B cell (primary cell): ENCODE data around the gene SNTG2. TPM values are rescaled to one million over a fixed set of nuclear protein-coding genes. Genes with fewer than 3 reads are reported as not detected.

ENCODE experiments used
- ATAC-seq: fragments of 200-7000 bp; cut with Tn5 transposase; one replicate; pipeline ENCODE4 v1.10.0; 2021; ENCODE audit warnings: low read depth, mild to moderate bottlenecking, moderate number of reproducible peaks, moderate library complexity
- CTCF ChIA-PET: fragments of 350-600 bp; sonication (Branson Sonifier 250); formaldehyde crosslinking; loops from one replicate; lab custom pipeline; 2021; ENCODE audit warnings: antibody characterized with exemption, inconsistent platforms; lab: Charles Lee
- POLR2A ChIA-PET: fragments of 350-600 bp; sonication (Branson Sonifier 250); formaldehyde crosslinking; loops from one replicate; lab custom pipeline; 2021; ENCODE audit warnings: antibody characterized with exemption; lab: Charles Lee
- DNase-seq: peaks from one replicate; pipeline ENCODE4 v3.0.0; 2013
- H2AFZ ChIP-seq: 2 replicates; pipeline ENCODE4 v1.6.1; 2012; ENCODE audit warnings: mild to moderate bottlenecking, low read depth, low read length; ENCODE audit not compliant: insufficient read depth, poor library complexity, severe bottlenecking
- H3K27ac ChIP-seq, 2 donors: 1 replicate in 1 of 2; 2 replicates in 1 of 2; pipeline ENCODE4 v1.5.1; 2012 to 2013; ENCODE audit warnings: low read length in 2 of 2, mild to moderate bottlenecking in 2 of 2, moderate library complexity in 1 of 2
- H3K27me3 ChIP-seq, 4 experiments: fragments of 200-600 bp in 1 of 4; sonication (generic) in 1 of 4; replicated peaks in 1 of 4; 1 replicate in 2 of 4; 2 replicates in 2 of 4; pipeline versions ENCODE4 v1.6.1 to v1.7.0; 2013 to 2016; ENCODE audit warnings: low read length in 3 of 4, mild to moderate bottlenecking in 2 of 4, mixed read lengths in 1 of 4, moderate library complexity in 1 of 4; ENCODE audit not compliant: insufficient read depth in 4 of 4, control insufficient read depth in 3 of 4; ENCODE audit errors: control extremely low read depth in 1 of 4
- H3K36me3 ChIP-seq, 2 experiments: replicated peaks in 1 of 2; 1 replicate in 1 of 2; 2 replicates in 1 of 2; pipeline versions ENCODE4 v1.6.1 to v1.7.1; 2013; ENCODE audit warnings: low read length in 1 of 2; ENCODE audit not compliant: insufficient read depth in 2 of 2, control insufficient read depth in 1 of 2; ENCODE audit errors: control extremely low read depth in 1 of 2, extremely low read depth in 1 of 2
- H3K4me1 ChIP-seq, 2 donors: fragments of 200-600 bp in 1 of 2; sonication (generic) in 1 of 2; 1 replicate in 1 of 2; 2 replicates in 1 of 2; pipeline versions ENCODE4 v1.5.1 to v1.6.1; 2013 to 2017; ENCODE audit warnings: low read length in 2 of 2; ENCODE audit not compliant: control insufficient read depth in 2 of 2, insufficient read depth in 2 of 2
- H3K4me2 ChIP-seq: replicated peaks from 2 replicates; pipeline ENCODE3; 2012; ENCODE audit warnings: mild to moderate bottlenecking, low read depth, low read length; ENCODE audit not compliant: poor library complexity, severe bottlenecking
- H3K4me3 ChIP-seq, 5 experiments: fragments of 200-600 bp in 1 of 5; sonication (generic) in 1 of 5; 1 replicate in 3 of 5; 2 replicates in 2 of 5; pipeline versions ENCODE4 v1.5.1 to v1.7.0; 2011 to 2016; ENCODE audit warnings: low read length in 4 of 5, mild to moderate bottlenecking in 4 of 5, low read depth in 2 of 5, control low read depth in 1 of 5, moderate library complexity in 1 of 5; ENCODE audit not compliant: insufficient read depth in 1 of 5; ENCODE audit errors: control extremely low read depth in 1 of 5, extremely low read depth in 1 of 5
- H3K79me2 ChIP-seq: fragments of 200-600 bp; sonication (generic); one replicate; pipeline ENCODE4 v1.6.0; 2016; ENCODE audit warnings: low read length; ENCODE audit not compliant: control insufficient read depth, insufficient read depth
- H3K9ac ChIP-seq: fragments of 200-600 bp; sonication (generic); 2 replicates; pipeline ENCODE4 v1.6.1; 2017; ENCODE audit warnings: mild to moderate bottlenecking, low read length, moderate library complexity
- H3K9me3 ChIP-seq, 3 donors: one replicate each; pipeline versions ENCODE4 v1.6.1 to v1.7.1; 2013; ENCODE audit warnings: low read length in 2 of 3; ENCODE audit not compliant: control insufficient read depth in 2 of 3, insufficient read depth in 1 of 3; ENCODE audit errors: control extremely low read depth in 1 of 3
- H4K20me1 ChIP-seq: 2 replicates; pipeline ENCODE4 v1.6.0; 2012; ENCODE audit warnings: mild to moderate bottlenecking, low read length; ENCODE audit not compliant: insufficient read depth, control insufficient read depth, poor library complexity, severe bottlenecking
- H3K27ac Mint-ChIP-seq: one replicate; pipeline ENCODE4 v1.8.0; 2021; ENCODE audit warnings: mixed read lengths
- H3K27me3 Mint-ChIP-seq: one replicate; pipeline ENCODE4 v1.8.0; 2021; ENCODE audit warnings: mixed read lengths
- H3K4me1 Mint-ChIP-seq: one replicate; pipeline ENCODE4 v1.8.0; 2021; ENCODE audit warnings: mixed read lengths
- H3K4me3 Mint-ChIP-seq: one replicate; pipeline ENCODE4 v1.8.0; 2021; ENCODE audit warnings: mixed read lengths
- H3K9me3 Mint-ChIP-seq: one replicate; pipeline ENCODE4 v1.8.0; 2022; ENCODE audit warnings: mixed read lengths; ENCODE audit not compliant: insufficient read depth
- CTCF ChIP-seq: fragments of 200-600 bp; IDR thresholded peaks from one replicate; pipeline ENCODE4 v1.8.0; 2022; ENCODE audit warnings: antibody characterized with exemption, mild to moderate bottlenecking
- EZH2 ChIP-seq: IDR thresholded peaks from 2 replicates; pipeline ENCODE4 v1.6.1; 2012; ENCODE audit warnings: borderline replicate concordance, low read depth, mild to moderate bottlenecking, moderate library complexity, low read length; ENCODE audit not compliant: insufficient read depth, poor library complexity, severe bottlenecking
- WGBS: methylation state at CpG from one replicate; pipeline ENCODE4 v1.1.5; 2013; ENCODE audit warnings: missing lambda C conversion rate; ENCODE audit not compliant: insufficient coverage; 5-methylcytosine and 5-hydroxymethylcytosine counted together
- intact Hi-C: fragments of 100-400 bp; cut with micrococcal nuclease; formaldehyde crosslinking; loops from one replicate; pipeline ENCODE4 v1.10.0; 2022
- polyA plus RNA-seq: library from polyadenylated mRNA; depleted of rRNA; stranded (reverse); fragments of >200 nt; gene quantifications from 2 replicates; pipeline ENCODE4 v1.2.3, GENCODE V29; 2012
- total RNA-seq, 2 donors: library from RNA; stranded (reverse); fragments of 120-200 nt in 1 of 2; gene quantifications; 1 replicate in 1 of 2; 2 replicates in 1 of 2; pipeline versions ENCODE4 v1.2.3 to v1.2.4, GENCODE V29; 2013 to 2022

Gene SNTG2
- total and polyA plus RNA-seq, 2 donors (not counting 1 experiment from before 2014, with no cell fraction given) = 2.1 to 2.4 TPM

- WGBS = 53% methylated on average over 2 of the region's 5 CpGs
- Histone ChIP-seq H3K79me2 (no peaks in the 10 kb centered on the region), H3K4me2 (no peak overlapping the region), H2AFZ (no peak overlapping the region), H3K27ac (no peak overlapping the region), H3K4me3 (no peak overlapping the region), H3K4me1 (no peaks in the 10 kb centered on the region), H3K36me3 (no peaks in the 10 kb centered on the region), H4K20me1 (no peaks in the 10 kb centered on the region), H3K9me3 (peaks cover 7 to 20% (median 10%) of the 10 kb centered on the region in 3 donors), H3K9ac (no peak overlapping the region), H3K27me3 (no peaks in the 10 kb centered on the region)
- DNase-seq (no peak), ATAC-seq (no peak)
- Mint-ChIP-seq H3K9me3 (peaks cover 3% of the 10 kb centered on the region), H3K27ac (no peak overlapping the region), H3K27me3 (no peaks in the 10 kb centered on the region), H3K4me1 (no peaks in the 10 kb centered on the region), H3K4me3 (no peak overlapping the region)
- CTCF ChIA-PET = no interaction called here
- POLR2A ChIA-PET = no interaction called here
- intact Hi-C loops = no loop called here
- TF ChIP-seq CTCF = no peak
- TF ChIP-seq EZH2 = no peak
Measured at GRCh38 chr2:1350111-1350510, 399.5 kb downstream of the SNTG2 start.

- H3K36me3 ChIP-seq = no peaks in the 10 kb centered on the region
- intact Hi-C loops = no loop called here
- H3K27me3 Mint-ChIP-seq = peaks cover 4% of the 10 kb centered on the region
- H3K9me3 ChIP-seq = peaks cover 3 to 6% (median 6%) of the 10 kb centered on the region in 3 donors
- H3K27ac ChIP-seq = no peak overlapping the region
- no peak overlapping the region for H2AFZ ChIP-seq
- DNase-seq (no peak), ATAC-seq (no peak)
- ChIA-PET POLR2A (no interaction called here), CTCF (no interaction called here)
- no peaks in the 10 kb centered on the region for H3K27me3 ChIP-seq
- TF ChIP-seq EZH2 (no peak), CTCF (no peak)
- H3K27ac Mint-ChIP-seq = no peak overlapping the region
- H4K20me1 ChIP-seq = no peaks in the 10 kb centered on the region
- no peaks in the 10 kb centered on the region for H3K4me1 Mint-ChIP-seq
- H3K4me3 ChIP-seq = no peak overlapping the region
- no peak overlapping the region for H3K4me2 ChIP-seq
- H3K9me3 Mint-ChIP-seq = peaks cover 6% of the 10 kb centered on the region
- H3K79me2 ChIP-seq = no peaks in the 10 kb centered on the region
- H3K9ac ChIP-seq = no peak overlapping the region
- no peaks in the 10 kb centered on the region for H3K4me1 ChIP-seq
- no peak overlapping the region for H3K4me3 Mint-ChIP-seq
- WGBS = 94% methylated on average over 6 of the region's 9 CpGs
Measured at GRCh38 chr2:1353124-1353523, 402.5 kb downstream of the SNTG2 start.
